K562 (cell line): ENCODE data around the gene MTARC2. TPM values are rescaled to one million over a fixed set of nuclear protein-coding genes. Genes with fewer than 3 reads are reported as not detected.

ENCODE experiments used
- ATAC-seq: fragments of 200-7000 bp; cut with Tn5 transposase; 3 replicates; pipeline ENCODE4 v1.9.1; 2020; ENCODE audit warnings: moderate library complexity
- BruUV-seq: library from RNA; stranded (reverse); fragments of 400-500 nt; replicated peaks from 2 replicates; lab custom pipeline; 2021; lab: Mats Ljungman, UMichigan
- CTCF ChIA-PET: fragments of 300-600 bp; formaldehyde crosslinking; extraction: SDS; loops from one replicate; lab custom pipeline; 2021; ENCODE audit warnings: low intra/inter-chr PET ratio; lab: Yijun Ruan, JAX
- POLR2A ChIA-PET: fragments of 300-600, 350-650 bp; sonication (Branson Sonifier 250); formaldehyde crosslinking; extraction: SDS; loops from one replicate; lab custom pipeline; 2021; ENCODE audit warnings: antibody characterized with exemption, inconsistent platforms; lab: Yijun Ruan, JAX
- DNase-seq, 4 experiments: peaks; one replicate each; pipeline versions ENCODE4 v3.0.0 to v3.0.0-alpha.2; 2011 to 2018; ENCODE audit warnings: low spot score in 3 of 4, mixed read lengths in 3 of 4; ENCODE audit errors: extremely low read depth in 1 of 4
- FAIRE-seq: peaks from 2 replicates; lab custom pipeline; 2011; peaks lifted over from hg19 to GRCh38; lab: Jason Lieb, UNC
- H2AFZ ChIP-seq: 2 replicates; pipeline ENCODE4 v1.6.0; 2011; ENCODE audit warnings: low read depth, low read length, control low read depth, inconsistent platforms
- H3K27ac ChIP-seq: fragments of 200-600 bp; 3 replicates; pipeline ENCODE4 v1.8.0; 2011; ENCODE audit warnings: low read depth, mild to moderate bottlenecking, control low read depth, inconsistent platforms, low read length, moderate library complexity, mixed read lengths; ENCODE audit errors: extremely low read depth
- H3K27me3 ChIP-seq, 2 experiments: fragments of 300-600 bp in 1 of 2; 2 replicates in 1 of 2; 3 replicates in 1 of 2; pipeline versions ENCODE4 v1.6.0 to v1.8.0; 2011; ENCODE audit warnings: inconsistent platforms in 2 of 2, low read length in 2 of 2, mild to moderate bottlenecking in 1 of 2, mixed read lengths in 1 of 2, moderate library complexity in 1 of 2; ENCODE audit not compliant: control insufficient read depth in 2 of 2, insufficient read depth in 2 of 2
- H3K36me3 ChIP-seq: fragments of 300-600 bp; 3 replicates; pipeline ENCODE4 v1.8.0; 2011; ENCODE audit warnings: mild to moderate bottlenecking, low read length, inconsistent platforms; ENCODE audit not compliant: control insufficient read depth, insufficient read depth
- H3K4me1 ChIP-seq, 2 experiments: fragments of 200-600 bp in 1 of 2; replicated peaks in 1 of 2; 2 replicates in 1 of 2; 3 replicates in 1 of 2; pipeline versions ENCODE4 v1.5.1 to v1.8.0; 2011; ENCODE audit warnings: inconsistent platforms in 2 of 2, low read length in 2 of 2, mild to moderate bottlenecking in 1 of 2, mixed read lengths in 1 of 2, moderate library complexity in 1 of 2; ENCODE audit not compliant: control insufficient read depth in 2 of 2, insufficient read depth in 2 of 2
- H3K4me2 ChIP-seq: 2 replicates; pipeline ENCODE4 v1.6.1; 2011; ENCODE audit warnings: low read length, control low read depth, inconsistent platforms, mixed read lengths; ENCODE audit not compliant: insufficient read depth
- H3K4me3 ChIP-seq: fragments of 200-600 bp; sonication (generic), shearing (Covaris generic); 2 replicates; pipeline ENCODE4 v1.5.1; 2016; ENCODE audit warnings: control low read depth, inconsistent platforms
- H3K79me2 ChIP-seq: fragments of 200-600 bp; 3 replicates; pipeline ENCODE4 v1.8.0; 2011; ENCODE audit warnings: low read length, inconsistent platforms; ENCODE audit not compliant: control insufficient read depth, insufficient read depth
- H3K9ac ChIP-seq, 2 experiments: 2 replicates each; pipeline versions ENCODE4 v1.6.0 to v1.6.1; 2011; ENCODE audit warnings: low read depth in 2 of 2, low read length in 2 of 2, control low read depth in 1 of 2, inconsistent platforms in 1 of 2, mild to moderate bottlenecking in 1 of 2, mixed read lengths in 1 of 2; ENCODE audit not compliant: insufficient read depth in 1 of 2
- H3K9me1 ChIP-seq: one replicate; pipeline ENCODE4 v1.6.0; 2011; ENCODE audit warnings: inconsistent platforms, mild to moderate bottlenecking, low read length, moderate library complexity; ENCODE audit not compliant: control insufficient read depth, insufficient read depth
- H3K9me3 ChIP-seq: replicated peaks from 2 replicates; pipeline ENCODE4 v1.5.1; 2011; ENCODE audit warnings: low read depth, low read length, inconsistent platforms; ENCODE audit not compliant: control insufficient read depth, insufficient read depth
- H4K20me1 ChIP-seq: replicated peaks from 2 replicates; pipeline ENCODE4 v1.6.1; 2011; ENCODE audit warnings: low read length, inconsistent platforms, mixed read lengths; ENCODE audit not compliant: control insufficient read depth, insufficient read depth
- CREB1 ChIP-seq, 2 experiments: sonication (generic) in 1 of 2; formaldehyde crosslinking in 1 of 2; IDR thresholded peaks; 2 replicates each; pipeline versions ENCODE4 v1.6.1 to v1.8.0; 2012 to 2022; ENCODE audit warnings: inconsistent platforms in 1 of 2, mild to moderate bottlenecking in 1 of 2, missing genetic modification reagents in 1 of 2, moderate library complexity in 1 of 2
- HBP1 ChIP-seq: fragments of 450-650 bp; formaldehyde crosslinking; IDR thresholded peaks from 2 replicates; pipeline ENCODE4 v1.4.0; 2022; ENCODE audit warnings: missing genetic modification characterization
- HNRNPLL ChIP-seq: fragments of 200-400 bp; formaldehyde crosslinking; IDR thresholded peaks from 2 replicates; pipeline ENCODE4 v1.6.1; 2017; ENCODE audit warnings: low read length, low read depth, mild to moderate bottlenecking; ENCODE audit not compliant: poor library complexity, severe bottlenecking
- KDM1A ChIP-seq, 2 experiments: fragments of 450-650 bp; IDR thresholded peaks; 2 replicates each; pipeline ENCODE4 v1.6.1; 2016; ENCODE audit warnings: mild to moderate bottlenecking in 2 of 2
- L3MBTL2 ChIP-seq: fragments of 450-650 bp; IDR thresholded peaks from 2 replicates; pipeline ENCODE4 v1.6.1; 2016; ENCODE audit warnings: mild to moderate bottlenecking, moderate library complexity
- ZC3H8 ChIP-seq: fragments of 450-650 bp; IDR thresholded peaks from 2 replicates; pipeline ENCODE4 v1.6.1; 2017
- ZKSCAN1 ChIP-seq: fragments of 150-350 bp; IDR thresholded peaks from 2 replicates; pipeline ENCODE4 v1.6.1; 2016; ENCODE audit warnings: low read depth, low read length
- ZNF212 ChIP-seq: fragments of 450-650 bp; formaldehyde crosslinking; IDR thresholded peaks from 2 replicates; pipeline ENCODE4 v1.4.0; 2020; ENCODE audit warnings: mild to moderate bottlenecking
- ZNF263 ChIP-seq: sonication (generic); formaldehyde crosslinking; IDR thresholded peaks from 2 replicates; pipeline ENCODE4 v1.8.0; 2022; ENCODE audit warnings: mild to moderate bottlenecking, missing genetic modification reagents, borderline replicate concordance
- WGBS: fragments of 100-300 bp; shearing (Covaris generic); methylation state at CpG from one replicate; pipeline ENCODE4 v1.1.6; 2016; ENCODE audit warnings: low coverage, mixed read lengths; ENCODE audit not compliant: insufficient coverage; ENCODE audit errors: missing lambda C conversion rate; 5-methylcytosine and 5-hydroxymethylcytosine counted together
- in situ Hi-C: fragments of 300-500 bp; cut with MboI; formaldehyde crosslinking; loops from 4 replicates; pipeline ENCODE4 v1.15.0; 2018; ENCODE audit warnings: inconsistent platforms, mixed read lengths
- intact Hi-C: fragments of 100-400 bp; cut with micrococcal nuclease; formaldehyde crosslinking; loops from 2 replicates; pipeline ENCODE4 v1.14.2; 2022
- polyA plus RNA-seq, 8 experiments: library from polyadenylated mRNA; depleted of rRNA in 4 of 8; stranded (reverse) in 5 of 8; unstranded in 3 of 8; fragments of >200 nt; fragmentation: Nextera tagmentation in 2 of 8; fragmentation: Illumina TruSeq in 1 of 8; extraction: Ambion mirVana in 2 of 8; extraction: Trizol in 1 of 8; gene quantifications; 2 replicates each; pipeline versions ENCODE4 v1.2.1 to v1.2.3, GENCODE V29; 2011 to 2014; ENCODE audit warnings: inconsistent platforms in 1 of 8, missing spikeins in 1 of 8
- total RNA-seq, 7 experiments: library from RNA; depleted of rRNA in 6 of 7; stranded (reverse); fragments of >200 nt in 6 of 7; fragmentation: Illumina TruSeq in 2 of 7; extraction: Trizol in 2 of 7; gene quantifications; 2 replicates each; pipeline versions ENCODE4 v1.2.1 to v1.2.3, GENCODE V29; 2011 to 2021; ENCODE audit warnings: low replicate concordance in 1 of 7
- TF ChIP-seq, protein P1 (sequence below): sonication (generic); formaldehyde crosslinking; IDR thresholded peaks from 2 replicates; pipeline ENCODE4 v1.8.1; 2023; ENCODE audit warnings: mild to moderate bottlenecking, missing genetic modification reagents
- TF ChIP-seq, protein P2 (sequence below), 2 experiments: IDR thresholded peaks; 2 replicates each; pipeline ENCODE4 v1.6.1; 2012; ENCODE audit warnings: improper control_type of control experiment in 2 of 2, low read depth in 2 of 2, low read length in 2 of 2, borderline replicate concordance in 1 of 2
- TF ChIP-seq, protein P3 (sequence below): sonication (generic); formaldehyde crosslinking; IDR thresholded peaks from 2 replicates; pipeline ENCODE4 v1.5.0; 2020; ENCODE audit warnings: missing genetic modification reagents

Gene MTARC2
- total and polyA plus RNA-seq, 9 of the 15 experiments (the other 6 are each of a cell fraction or from before 2014, with no cell fraction given), result 0.03 to 0.35 TPM; not detected in 7

- TF ChIP-seq, protein P1, sequence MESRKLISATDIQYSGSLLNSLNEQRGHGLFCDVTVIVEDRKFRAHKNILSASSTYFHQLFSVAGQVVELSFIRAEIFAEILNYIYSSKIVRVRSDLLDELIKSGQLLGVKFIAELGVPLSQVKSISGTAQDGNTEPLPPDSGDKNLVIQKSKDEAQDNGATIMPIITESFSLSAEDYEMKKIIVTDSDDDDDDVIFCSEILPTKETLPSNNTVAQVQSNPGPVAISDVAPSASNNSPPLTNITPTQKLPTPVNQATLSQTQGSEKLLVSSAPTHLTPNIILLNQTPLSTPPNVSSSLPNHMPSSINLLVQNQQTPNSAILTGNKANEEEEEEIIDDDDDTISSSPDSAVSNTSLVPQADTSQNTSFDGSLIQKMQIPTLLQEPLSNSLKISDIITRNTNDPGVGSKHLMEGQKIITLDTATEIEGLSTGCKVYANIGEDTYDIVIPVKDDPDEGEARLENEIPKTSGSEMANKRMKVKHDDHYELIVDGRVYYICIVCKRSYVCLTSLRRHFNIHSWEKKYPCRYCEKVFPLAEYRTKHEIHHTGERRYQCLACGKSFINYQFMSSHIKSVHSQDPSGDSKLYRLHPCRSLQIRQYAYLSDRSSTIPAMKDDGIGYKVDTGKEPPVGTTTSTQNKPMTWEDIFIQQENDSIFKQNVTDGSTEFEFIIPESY (CRISPR knock-in tag), result no peak
- no peak for TF ChIP-seq HBP1 (CRISPR knock-in tag)
- TF ChIP-seq, all 486 proteins: peak for 0
Observed at GRCh38 chr1:220708244-220708643, 39.9 kb upstream of the MTARC2 start (continued).

- CTCF ChIA-PET, result no interaction called here
- no peak overlapping the region for H3K4me3 ChIP-seq
- no peak for TF ChIP-seq L3MBTL2
- no peak for TF ChIP-seq ZNF263
- TF ChIP-seq, protein P2, sequence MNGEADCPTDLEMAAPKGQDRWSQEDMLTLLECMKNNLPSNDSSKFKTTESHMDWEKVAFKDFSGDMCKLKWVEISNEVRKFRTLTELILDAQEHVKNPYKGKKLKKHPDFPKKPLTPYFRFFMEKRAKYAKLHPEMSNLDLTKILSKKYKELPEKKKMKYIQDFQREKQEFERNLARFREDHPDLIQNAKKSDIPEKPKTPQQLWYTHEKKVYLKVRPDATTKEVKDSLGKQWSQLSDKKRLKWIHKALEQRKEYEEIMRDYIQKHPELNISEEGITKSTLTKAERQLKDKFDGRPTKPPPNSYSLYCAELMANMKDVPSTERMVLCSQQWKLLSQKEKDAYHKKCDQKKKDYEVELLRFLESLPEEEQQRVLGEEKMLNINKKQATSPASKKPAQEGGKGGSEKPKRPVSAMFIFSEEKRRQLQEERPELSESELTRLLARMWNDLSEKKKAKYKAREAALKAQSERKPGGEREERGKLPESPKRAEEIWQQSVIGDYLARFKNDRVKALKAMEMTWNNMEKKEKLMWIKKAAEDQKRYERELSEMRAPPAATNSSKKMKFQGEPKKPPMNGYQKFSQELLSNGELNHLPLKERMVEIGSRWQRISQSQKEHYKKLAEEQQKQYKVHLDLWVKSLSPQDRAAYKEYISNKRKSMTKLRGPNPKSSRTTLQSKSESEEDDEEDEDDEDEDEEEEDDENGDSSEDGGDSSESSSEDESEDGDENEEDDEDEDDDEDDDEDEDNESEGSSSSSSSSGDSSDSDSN (IDR thresholded peaks at IDR 0.05; ENCODE audit: borderline replicate concordance in 1 of 2, low read depth in 2 of 2, low read length in 2 of 2), result no peak
- TF ChIP-seq HNRNPLL, result no peak
- TF ChIP-seq ZNF212 (CRISPR knock-in tag), result no peak
- TF ChIP-seq KDM1A (IDR thresholded peaks at IDR 0.05), result no peak
- no peak for TF ChIP-seq CREB1 (IDR thresholded peaks at IDR 0.05)
- no peak for TF ChIP-seq CREB1 (CRISPR knock-in tag; IDR thresholded peaks at IDR 0.05)
- TF ChIP-seq, protein P3, sequence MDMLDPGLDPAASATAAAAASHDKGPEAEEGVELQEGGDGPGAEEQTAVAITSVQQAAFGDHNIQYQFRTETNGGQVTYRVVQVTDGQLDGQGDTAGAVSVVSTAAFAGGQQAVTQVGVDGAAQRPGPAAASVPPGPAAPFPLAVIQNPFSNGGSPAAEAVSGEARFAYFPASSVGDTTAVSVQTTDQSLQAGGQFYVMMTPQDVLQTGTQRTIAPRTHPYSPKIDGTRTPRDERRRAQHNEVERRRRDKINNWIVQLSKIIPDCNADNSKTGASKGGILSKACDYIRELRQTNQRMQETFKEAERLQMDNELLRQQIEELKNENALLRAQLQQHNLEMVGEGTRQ (CRISPR knock-in tag), result no peak
- TF ChIP-seq ZKSCAN1, result no peak
- no peak for TF ChIP-seq ZC3H8
Observed at GRCh38 chr1:220708936-220709801, 39.0 kb upstream of the MTARC2 start.

More at GRCh38 chr1:220708936-220709801, 39.0 kb upstream of the MTARC2 start:
- FAIRE-seq (no peak), DNase-seq (no peak), ATAC-seq (no peak)
- no peaks in the 10 kb centered on the region for H3K79me2 ChIP-seq
- H3K9me3 ChIP-seq, result no peaks in the 10 kb centered on the region
- no peaks in the 10 kb centered on the region for H3K4me1 ChIP-seq
- peaks cover 0 to 12% of the 10 kb centered on the region in 2 experiments; a peak in 3 of 5 replicates for H3K27me3 ChIP-seq
- no peak overlapping the region for H3K4me2 ChIP-seq
- POLR2A ChIA-PET, result interaction anchor here (0.5 kb wide), 1 partner anchor 1282 kb away, joined by 5 read pairs; no protein-coding TSS in a partner anchor
- no peak overlapping the region for H3K27ac ChIP-seq
- intact Hi-C loops (no loop called here), in situ Hi-C loops (no loop called here)
- H3K9ac ChIP-seq, result no peak overlapping the region
- BruUV-seq, result no TSS peak
- WGBS, result 2% methylated on average over 9 of the region's 9 CpGs
- H3K9me1 ChIP-seq, result no peaks in the 10 kb centered on the region
- H3K36me3 ChIP-seq, result no peaks in the 10 kb centered on the region
- H2AFZ ChIP-seq, result no peak overlapping the region
- H4K20me1 ChIP-seq, result no peaks in the 10 kb centered on the region
